NCI-H2107 (cell line): ENCODE data around the gene HSPA9.
"Not testable (repeated sequence)": the region's sequence is repeated elsewhere in the genome, so short reads cannot be mapped to it uniquely, and the experiment has no call there.

Experiments used
- DNase-seq: peaks from one replicate; lab custom pipeline; 2025; lab: John Stamatoyannopoulos, UW

Gene HSPA9

GRCh38 chr5:138529812-138530211 is 45.4 kb downstream of the HSPA9 start:
- no peak for DNase-seq

- no peak for DNase-seq
These were observed 46.3 kb downstream of the HSPA9 start for GRCh38 chr5:138528744-138529469.

- no peak for DNase-seq
These were observed 47.0 kb downstream of the HSPA9 start for GRCh38 chr5:138528208-138528607.

GRCh38 chr5:138527170-138527569 is 48.0 kb downstream of the HSPA9 start:
- no peak for DNase-seq

- no peak for DNase-seq
These were observed 51.8 kb downstream of the HSPA9 start for GRCh38 chr5:138523406-138523805.

- no peak for DNase-seq
These were observed 54.2 kb downstream of the HSPA9 start for GRCh38 chr5:138520971-138521370.

- DNase-seq: no peak
These were observed 57.8 kb downstream of the HSPA9 start for GRCh38 chr5:138517437-138517836.

- DNase-seq: no peak
These were observed 59.5 kb downstream of the HSPA9 start for GRCh38 chr5:138515556-138516245.

GRCh38 chr5:138514021-138514420 is 61.2 kb downstream of the HSPA9 start:
- no peak for DNase-seq

- DNase-seq: no peak
These were observed 66.2 kb downstream of the HSPA9 start for GRCh38 chr5:138508958-138509357.

GRCh38 chr5:138507485-138507884 is 67.7 kb downstream of the HSPA9 start:
- not testable (repeated sequence) for DNase-seq

GRCh38 chr5:138506370-138507306 is 68.6 kb downstream of the HSPA9 start:
- DNase-seq: no peak

GRCh38 chr5:138504799-138505198 is 70.4 kb downstream of the HSPA9 start:
- no peak for DNase-seq
